ENCODE results near the gene PBXIP1.
"Not testable (repeated sequence)": the region's sequence is repeated elsewhere in the genome, so short reads cannot be mapped to it uniquely, and the experiment has no call there.

Gene PBXIP1

DNA sequence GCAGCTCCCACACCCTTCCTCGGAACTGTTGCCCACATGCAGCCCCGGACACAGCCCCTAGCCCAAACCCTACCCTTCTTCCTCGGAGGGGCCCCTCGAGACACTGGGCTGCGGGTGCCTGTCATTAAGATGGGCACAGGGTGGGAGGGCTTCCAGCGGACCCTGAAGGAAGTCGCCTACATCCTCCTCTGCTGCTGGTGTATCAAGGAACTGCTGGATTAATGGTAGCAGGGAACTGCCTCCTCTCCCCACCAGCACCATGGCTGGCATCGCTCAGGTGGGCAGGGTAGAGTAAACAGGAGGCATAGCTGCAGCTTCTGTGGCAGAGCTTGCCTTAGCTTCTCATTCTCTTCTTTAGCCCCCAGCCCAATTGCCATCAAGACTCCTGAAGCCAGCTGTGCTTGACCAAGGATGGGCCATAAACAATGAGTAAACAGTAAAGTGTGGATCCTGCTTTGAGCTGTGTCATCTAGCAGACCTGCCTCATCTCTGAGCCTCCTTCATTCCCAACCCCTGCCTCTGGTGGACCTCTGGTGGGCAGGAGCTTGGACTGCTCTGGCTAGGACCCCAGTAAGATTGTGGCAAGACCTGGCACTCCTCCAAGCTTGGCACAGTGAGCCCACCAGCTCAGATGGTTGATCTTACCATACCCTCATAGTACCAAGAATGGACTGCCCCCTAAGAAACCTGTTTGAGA is 37.8 kb upstream of the PBXIP1 start, which contains the start of gene LENEP:
Gene LENEP, plus strand, starts transcription at position 15 of the 697 bp plus-strand sequence. Its CDS starts 22 bp downstream, at position 37.
- no peak for DNase-seq

GRCh38 chr1:154992721-154993571 is 37.0 kb upstream of the PBXIP1 start:
- DNase-seq, result no peak

GRCh38 chr1:154990276-154990675 is 34.4 kb upstream of the PBXIP1 start:
- no peak for DNase-seq

DNA sequence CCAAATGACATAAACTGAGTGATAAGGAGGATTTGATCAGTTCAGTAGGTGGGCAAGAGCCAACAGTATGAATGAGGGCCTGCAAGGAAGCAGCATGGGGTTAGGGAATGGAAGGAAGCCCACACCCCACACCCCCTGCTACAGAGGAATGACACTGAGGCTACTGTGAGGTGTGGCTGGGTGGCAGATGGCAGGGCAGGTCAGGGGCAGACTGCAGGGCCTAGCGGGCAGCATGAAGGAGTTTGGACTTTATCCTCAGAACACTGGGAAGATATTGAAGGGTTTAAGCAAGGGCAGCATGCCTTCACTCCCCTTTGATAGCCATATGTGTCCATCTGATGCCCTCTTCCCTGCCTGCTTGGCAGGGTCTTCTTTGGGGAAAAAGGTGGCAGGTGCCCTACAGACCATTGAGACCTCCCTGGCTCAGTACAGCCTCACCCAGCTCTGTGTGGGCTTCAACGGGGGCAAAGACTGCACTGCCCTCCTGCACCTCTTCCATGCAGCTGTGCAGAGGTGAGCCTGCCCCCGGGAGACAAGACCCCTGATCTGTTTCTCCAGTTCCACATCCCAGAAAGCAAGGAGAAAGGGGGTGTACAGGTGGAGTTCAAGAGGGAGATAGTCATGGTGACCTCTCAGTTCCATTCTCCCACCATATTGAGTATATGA is 33.4 kb upstream of the PBXIP1 start:
- no peak for DNase-seq

DNA sequence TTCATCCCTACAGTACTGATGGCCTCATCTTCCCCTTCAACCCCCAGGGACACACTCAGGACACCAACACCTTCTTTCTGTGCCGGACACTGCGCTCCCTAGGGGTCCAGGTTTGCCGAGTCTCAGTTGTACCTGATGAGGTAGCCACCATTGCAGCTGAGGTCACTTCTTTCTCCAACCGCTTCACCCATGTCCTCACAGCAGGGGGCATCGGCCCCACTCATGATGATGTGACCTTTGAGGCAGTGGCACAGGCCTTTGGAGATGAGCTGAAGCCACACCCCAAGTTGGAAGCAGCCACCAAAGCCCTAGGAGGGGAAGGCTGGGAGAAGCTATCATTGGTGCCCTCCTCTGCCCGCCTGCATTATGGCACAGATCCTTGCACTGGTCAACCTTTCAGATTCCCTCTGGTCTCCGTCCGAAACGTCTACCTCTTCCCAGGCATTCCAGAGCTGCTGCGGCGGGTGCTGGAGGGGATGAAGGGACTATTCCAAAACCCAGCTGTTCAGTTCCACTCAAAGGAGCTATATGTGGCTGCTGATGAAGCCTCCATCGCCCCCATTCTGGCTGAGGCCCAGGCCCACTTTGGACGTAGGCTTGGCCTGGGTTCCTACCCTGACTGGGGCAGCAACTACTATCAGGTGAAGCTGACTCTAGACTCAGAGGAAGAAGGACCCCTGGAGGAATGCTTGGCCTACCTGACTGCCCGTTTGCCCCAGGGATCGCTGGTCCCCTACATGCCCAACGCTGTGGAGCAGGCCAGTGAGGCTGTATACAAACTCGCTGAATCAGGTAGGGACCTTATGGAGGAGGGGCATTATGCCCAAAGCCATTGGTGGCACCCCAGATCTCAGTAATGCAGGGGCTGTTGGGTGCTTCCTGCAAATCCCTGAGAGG is 32.4 kb upstream of the PBXIP1 start:
- no peak for DNase-seq

- DNase-seq, result no peak
Measured at GRCh38 chr1:154987326-154987725, 31.4 kb upstream of the PBXIP1 start.

DNA sequence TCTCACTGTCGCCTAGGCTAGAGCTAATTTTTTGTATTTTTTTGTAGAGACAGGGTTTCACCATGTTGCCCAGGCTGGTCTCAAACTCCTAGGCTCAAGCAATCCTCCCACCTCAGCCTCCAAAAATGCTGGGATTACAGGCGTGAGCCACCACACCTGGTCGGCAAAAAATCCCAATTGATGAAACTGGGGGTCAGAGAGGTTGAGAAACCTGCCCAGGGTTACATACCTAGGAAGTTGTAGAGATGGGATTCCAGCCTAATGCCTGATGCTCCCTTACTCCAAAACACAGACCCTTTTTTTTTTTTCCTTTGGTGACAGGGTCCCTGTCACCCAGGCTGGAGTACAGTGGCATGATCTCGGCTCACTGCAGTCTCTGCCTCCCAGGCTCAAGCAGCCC is 30.8 kb upstream of the PBXIP1 start:
- not testable (repeated sequence) for DNase-seq

DNA sequence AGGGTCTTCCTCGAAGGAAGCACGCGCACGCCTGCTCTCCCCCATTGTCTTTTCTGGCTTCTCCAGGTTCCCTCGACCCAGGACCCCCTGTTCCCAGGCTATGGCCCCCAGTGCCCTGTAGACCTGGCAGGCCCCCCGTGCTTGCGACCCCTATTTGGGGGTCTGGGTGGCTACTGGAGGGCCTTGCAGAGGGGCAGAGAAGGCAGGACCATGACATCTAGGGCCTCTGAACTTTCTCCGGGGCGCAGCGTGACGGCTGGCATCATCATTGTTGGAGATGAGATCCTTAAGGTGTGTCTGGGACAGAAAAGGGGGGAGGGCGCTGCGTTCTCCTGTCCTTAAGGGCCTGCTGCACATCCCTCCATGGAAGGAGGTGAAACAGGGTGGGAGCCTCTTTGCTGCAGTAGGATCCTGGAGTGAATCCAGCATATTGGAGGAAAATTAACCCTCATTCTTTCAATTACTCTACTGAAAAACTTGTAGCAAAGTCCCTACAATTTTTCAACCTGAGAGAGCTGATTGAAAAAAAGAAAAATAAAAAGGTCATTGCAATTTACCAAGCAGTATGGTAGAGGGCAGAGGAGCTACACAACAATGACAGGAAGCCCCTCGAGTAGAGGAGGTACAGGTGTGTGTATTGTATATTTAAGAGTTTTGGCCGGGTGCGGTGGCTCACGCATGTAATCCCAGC is 28.0 kb upstream of the PBXIP1 start:
- DNase-seq, result no peak

- DNase-seq, result peak; percentile 98
Measured at GRCh38 chr1:154982897-154983648, 27.2 kb upstream of the PBXIP1 start, which contains the start of gene FLAD1. Gene FLAD1 (plus strand): TSS chr1:154983344. CDS start chr1:154983695, 351 bp downstream.

DNA sequence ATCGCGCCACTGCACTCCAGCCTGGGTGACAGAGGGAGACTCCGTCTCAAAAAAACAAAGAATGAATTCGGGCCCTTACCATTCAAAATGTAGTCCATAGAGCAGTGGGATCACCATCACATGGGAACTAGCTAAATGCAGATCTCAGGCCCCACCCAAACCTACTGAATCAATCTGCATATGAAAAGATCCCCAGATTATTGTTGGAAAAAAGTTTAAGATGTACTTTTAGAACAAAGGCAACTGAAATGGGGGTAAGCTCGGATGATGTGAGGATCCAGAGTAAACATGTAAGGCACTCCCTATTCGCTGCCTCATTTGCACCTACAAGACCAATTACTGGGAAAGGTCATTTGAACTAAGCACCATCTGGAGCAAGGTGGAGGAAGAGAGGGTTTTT is 26.4 kb upstream of the PBXIP1 start:
- no peak for DNase-seq

- DNase-seq, result no peak
Measured at GRCh38 chr1:154978360-154978759, 22.5 kb upstream of the PBXIP1 start.

DNA sequence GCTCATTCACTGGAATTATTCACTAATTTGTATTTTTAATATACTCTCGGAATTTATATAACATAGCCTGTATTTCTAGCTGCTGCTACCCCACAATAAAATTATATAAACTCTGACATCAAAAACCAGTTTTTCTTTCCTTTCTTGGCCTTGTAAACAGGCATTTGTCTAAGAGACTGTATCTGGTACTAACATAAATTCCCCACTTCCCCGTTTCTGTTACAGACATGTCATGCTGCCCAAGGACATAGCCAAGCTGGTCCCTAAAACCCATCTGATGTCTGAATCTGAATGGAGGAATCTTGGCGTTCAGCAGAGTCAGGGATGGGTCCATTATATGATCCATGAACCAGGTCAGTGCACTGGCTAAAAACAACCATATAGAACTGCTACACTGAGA is 21.9 kb upstream of the PBXIP1 start:
- not testable (repeated sequence) for DNase-seq

DNA sequence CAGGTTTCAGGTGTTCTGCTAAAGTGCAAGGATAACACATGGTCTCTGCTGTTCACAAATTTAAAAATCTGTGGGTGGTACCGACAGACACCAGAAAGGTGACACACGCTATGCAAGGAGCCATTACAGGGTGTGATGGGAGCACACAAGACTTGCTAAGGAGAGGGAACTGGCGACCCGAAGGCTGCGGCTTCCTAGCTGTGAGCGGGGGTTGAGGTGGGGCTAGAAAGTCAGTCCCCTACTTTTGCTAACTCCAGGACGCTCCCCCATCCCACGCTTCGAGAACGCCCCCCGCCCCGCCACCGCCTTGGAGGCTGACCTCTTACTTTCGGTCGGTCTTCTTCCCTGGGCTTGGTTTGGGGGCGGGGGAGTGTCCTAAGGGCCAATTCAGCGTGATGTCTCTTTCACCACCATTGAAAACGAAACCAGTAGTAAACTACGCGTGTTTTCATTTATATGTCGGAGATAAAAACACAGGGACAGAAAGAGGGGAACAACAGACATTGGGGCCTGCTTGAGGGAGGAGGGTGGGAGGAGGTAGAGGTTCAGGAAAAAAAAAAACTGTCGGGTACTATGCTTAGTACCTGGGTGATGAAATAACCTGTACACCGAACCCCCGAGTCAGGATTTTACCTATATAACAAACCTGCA is 19.6 kb upstream of the PBXIP1 start:
- DNase-seq, result no peak

DNA sequence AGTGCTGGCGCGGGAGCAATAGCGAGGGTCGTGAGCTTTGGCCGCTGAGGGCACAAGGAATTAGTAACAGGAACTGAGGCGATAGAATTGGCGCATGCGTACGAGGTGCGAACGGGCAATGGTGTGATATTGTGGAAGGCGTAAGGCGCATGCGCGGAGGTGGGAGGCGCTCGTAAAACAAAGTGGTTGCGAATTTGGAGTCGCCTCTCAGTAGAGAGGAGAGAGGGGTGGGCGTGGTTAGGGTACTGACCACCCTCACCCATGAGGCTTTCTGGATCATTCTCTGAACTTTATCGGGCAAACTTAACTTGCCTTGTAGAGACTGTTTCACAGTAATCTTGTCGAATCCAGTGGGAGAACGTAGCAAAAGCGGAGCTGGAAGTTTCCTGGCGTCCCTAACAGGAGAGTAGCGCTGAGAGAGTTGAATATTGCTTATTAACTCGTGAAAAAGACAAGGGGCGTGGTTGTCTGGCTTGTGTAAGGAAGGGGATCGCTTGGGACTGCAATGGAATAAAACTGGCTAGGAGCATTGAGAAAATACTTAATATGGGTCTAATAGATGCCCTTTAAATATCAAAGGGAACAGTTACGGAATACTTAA is 19.0 kb upstream of the PBXIP1 start:
- DNase-seq, result peak; percentile 93

DNA sequence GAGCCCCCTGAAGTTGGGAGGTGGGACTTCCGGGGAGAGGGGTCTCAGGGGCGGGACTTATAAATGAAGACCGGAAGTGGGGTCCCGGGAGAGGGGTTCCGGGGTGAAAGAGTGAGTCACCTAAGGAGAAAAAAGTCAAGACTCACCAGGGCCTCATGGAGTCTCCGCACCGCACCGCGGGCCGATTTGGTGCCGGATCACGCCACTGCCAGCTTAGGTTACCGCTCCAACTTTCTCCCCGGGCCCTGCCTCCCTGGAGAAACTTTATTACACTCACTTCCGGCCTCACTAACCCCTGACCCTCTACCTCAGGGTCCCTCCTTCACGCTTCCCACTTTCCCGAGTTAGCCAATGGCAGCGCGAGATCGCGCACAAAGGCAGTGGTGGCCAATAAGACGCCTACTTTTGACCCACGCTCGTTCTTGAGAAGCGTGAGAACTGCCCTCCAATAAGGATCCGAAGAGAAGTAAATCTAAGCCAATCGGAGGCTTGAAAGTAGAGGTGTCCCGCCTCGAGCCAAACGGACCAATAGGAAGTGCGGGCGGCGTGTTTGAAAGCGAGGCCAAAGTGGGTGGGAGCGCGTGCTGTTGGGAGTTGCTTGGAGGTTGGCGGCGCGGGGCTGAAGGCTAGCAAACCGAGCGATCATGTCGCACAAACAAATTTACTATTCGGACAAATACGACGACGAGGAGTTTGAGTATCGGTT is 18.4 kb upstream of the PBXIP1 start, which contains the start of gene CKS1B:
Gene CKS1B, plus strand, starts transcription at position 580 of the 706 bp plus-strand sequence. Its CDS starts 65 bp downstream, at position 645.
- peak; percentile 99 for DNase-seq

- DNase-seq, result peak; percentile 75
Measured at GRCh38 chr1:154973344-154974101, 17.6 kb upstream of the PBXIP1 start.

GRCh38 chr1:154972517-154973343 is 16.8 kb upstream of the PBXIP1 start:
- DNase-seq, result no peak

GRCh38 chr1:154972213-154972516 is 16.3 kb upstream of the PBXIP1 start:
- no peak for DNase-seq
